HEK293 (cell line): ENCODE measurements around the gene ACTL8.
A peak's percentile ranks its signal among the peaks of the same experiment; 100 is the strongest.

ENCODE experiments used
- CTCF ChIA-PET: fragments of 350-600 bp; formaldehyde crosslinking; extraction: SDS; loops from one replicate; lab custom pipeline; 2021; ENCODE audit warnings: antibody characterized with exemption; lab: Yijun Ruan, JAX
- POLR2A ChIA-PET: fragments of 300-600 bp; formaldehyde crosslinking; extraction: SDS; loops from one replicate; lab custom pipeline; 2020; ENCODE audit warnings: antibody characterized with exemption, inconsistent platforms; lab: Yijun Ruan, JAX
- H3K27ac ChIP-seq: fragments of 200-500 bp; sonication (Bioruptor generic); 2 replicates; pipeline ENCODE4 v1.5.1; 2014; ENCODE audit warnings: low read depth, low read length, control low read depth, inconsistent platforms; ENCODE audit errors: extremely low read depth
- H3K36me3 ChIP-seq, 2 experiments: fragments of 200-500 bp in 1 of 2; sonication (Bioruptor generic) in 1 of 2; 1 replicate in 1 of 2; 2 replicates in 1 of 2; pipeline ENCODE4 v1.5.1; 2014 to 2017; ENCODE audit warnings: inconsistent platforms in 2 of 2, low read length in 2 of 2; ENCODE audit not compliant: control insufficient read depth in 2 of 2, insufficient read depth in 1 of 2
- H3K4me1 ChIP-seq: fragments of 200-500 bp; sonication (Bioruptor generic); 2 replicates; pipeline ENCODE4 v1.5.1; 2014; ENCODE audit warnings: mild to moderate bottlenecking, low read length, inconsistent platforms; ENCODE audit not compliant: control insufficient read depth, insufficient read depth
- H3K4me3 ChIP-seq: 2 replicates; pipeline ENCODE4 v1.5.1; 2011; ENCODE audit warnings: low read depth, mild to moderate bottlenecking, control low read depth, low read length, moderate library complexity
- H3K9me3 ChIP-seq: fragments of 200-500 bp; sonication (Bioruptor generic); 2 replicates; pipeline ENCODE4 v1.5.1; 2014; ENCODE audit warnings: low read depth, low read length, inconsistent platforms; ENCODE audit not compliant: control insufficient read depth, insufficient read depth
- BCL11B ChIP-seq: fragments of 450-650 bp; formaldehyde crosslinking; IDR thresholded peaks from 2 replicates; pipeline ENCODE4 v1.5.1; 2016; ENCODE audit warnings: low read depth, missing biosample characterization, missing genetic modification characterization
- HIC1 ChIP-seq: fragments of 450-650 bp; formaldehyde crosslinking; IDR thresholded peaks from 2 replicates; pipeline ENCODE4 v1.5.1; 2016; ENCODE audit warnings: missing biosample characterization, missing genetic modification characterization
- HOXD13 ChIP-seq: sonication (generic); formaldehyde crosslinking; IDR thresholded peaks from 2 replicates; pipeline ENCODE4 v1.8.0; 2022; ENCODE audit warnings: missing genetic modification reagents, borderline replicate concordance
- KLF10 ChIP-seq: fragments of 450-650 bp; IDR thresholded peaks from 2 replicates; pipeline ENCODE4 v1.5.1; 2018; ENCODE audit warnings: missing biosample characterization, mild to moderate bottlenecking, missing genetic modification characterization
- OSR2 ChIP-seq: fragments of 450-650 bp; formaldehyde crosslinking; IDR thresholded peaks from 2 replicates; pipeline ENCODE4 v1.5.1; 2016; ENCODE audit warnings: missing biosample characterization, missing genetic modification characterization
- PRDM4 ChIP-seq: fragments of 450-650 bp; formaldehyde crosslinking; IDR thresholded peaks from 2 replicates; pipeline ENCODE4 v1.5.1; 2017; ENCODE audit warnings: missing biosample characterization, missing genetic modification characterization
- TRIM28 ChIP-seq: IDR thresholded peaks from 2 replicates; pipeline ENCODE4 v1.6.1; 2011; ENCODE audit warnings: low read length, control low read depth, borderline replicate concordance
- ZBTB10 ChIP-seq: fragments of 450-650 bp; formaldehyde crosslinking; IDR thresholded peaks from 2 replicates; pipeline ENCODE4 v1.5.1; 2016; ENCODE audit warnings: missing biosample characterization, missing genetic modification characterization
- ZBTB21 ChIP-seq: fragments of 450-650 bp; formaldehyde crosslinking; IDR thresholded peaks from 2 replicates; pipeline ENCODE4 v1.5.1; 2017; ENCODE audit warnings: missing biosample characterization, missing genetic modification characterization
- ZFP69B ChIP-seq: fragments of 450-650 bp; formaldehyde crosslinking; IDR thresholded peaks from 2 replicates; pipeline ENCODE4 v1.5.1; 2016; ENCODE audit warnings: missing biosample characterization, missing genetic modification characterization
- ZIC2 ChIP-seq: fragments of 450-650 bp; formaldehyde crosslinking; IDR thresholded peaks from 2 replicates; pipeline ENCODE4 v1.5.1; 2016; ENCODE audit warnings: missing biosample characterization, missing genetic modification characterization
- ZNF10 ChIP-seq: fragments of 450-650 bp; formaldehyde crosslinking; IDR thresholded peaks from 2 replicates; pipeline ENCODE4 v1.5.1; 2017; ENCODE audit warnings: missing biosample characterization, missing genetic modification characterization
- ZNF146 ChIP-seq: fragments of 450-650 bp; formaldehyde crosslinking; IDR thresholded peaks from 2 replicates; pipeline ENCODE4 v1.5.1; 2016; ENCODE audit warnings: missing biosample characterization, missing genetic modification characterization
- ZNF155 ChIP-seq: fragments of 450-650 bp; formaldehyde crosslinking; IDR thresholded peaks from 2 replicates; pipeline ENCODE4 v1.5.1; 2016; ENCODE audit warnings: missing biosample characterization, missing genetic modification characterization
- ZNF169 ChIP-seq: fragments of 450-650 bp; formaldehyde crosslinking; IDR thresholded peaks from 2 replicates; pipeline ENCODE4 v1.5.1; 2016; ENCODE audit warnings: missing biosample characterization, missing genetic modification characterization
- ZNF174 ChIP-seq: fragments of 450-650 bp; formaldehyde crosslinking; IDR thresholded peaks from 2 replicates; pipeline ENCODE4 v1.5.0; 2017; ENCODE audit warnings: missing biosample characterization, mild to moderate bottlenecking, missing genetic modification characterization
- ZNF18 ChIP-seq: fragments of 450-650 bp; formaldehyde crosslinking; IDR thresholded peaks from 2 replicates; pipeline ENCODE4 v1.5.1; 2016; ENCODE audit warnings: missing biosample characterization, missing genetic modification characterization
- ZNF184 ChIP-seq: fragments of 450-650 bp; IDR thresholded peaks from 2 replicates; pipeline ENCODE4 v1.5.1; 2018; ENCODE audit warnings: missing biosample characterization, mild to moderate bottlenecking, missing genetic modification characterization
- ZNF2 ChIP-seq: fragments of 450-650 bp; formaldehyde crosslinking; IDR thresholded peaks from 2 replicates; pipeline ENCODE4 v1.5.1; 2016; ENCODE audit warnings: missing biosample characterization, missing genetic modification characterization
- ZNF362 ChIP-seq: fragments of 450-650 bp; formaldehyde crosslinking; IDR thresholded peaks from 2 replicates; pipeline ENCODE4 v1.5.1; 2016; ENCODE audit warnings: missing biosample characterization, missing genetic modification characterization
- ZNF555 ChIP-seq: fragments of 450-650 bp; formaldehyde crosslinking; conservative IDR thresholded peaks from 2 replicates; pipeline ENCODE4 v1.5.1; 2017; ENCODE audit warnings: missing biosample characterization, mild to moderate bottlenecking, missing genetic modification characterization, inconsistent platforms
- ZNF626 ChIP-seq: fragments of 450-650 bp; sonication (Bioruptor Pico); formaldehyde crosslinking; IDR thresholded peaks from 2 replicates; pipeline ENCODE4 v1.5.1; 2018; ENCODE audit warnings: missing biosample characterization, missing genetic modification characterization, inconsistent platforms
- ZNF670 ChIP-seq: fragments of 450-650 bp; formaldehyde crosslinking; IDR thresholded peaks from 2 replicates; pipeline ENCODE4 v1.5.1; 2016; ENCODE audit warnings: missing biosample characterization, missing genetic modification characterization, low read depth
- ZSCAN16 ChIP-seq: fragments of 450-650 bp; formaldehyde crosslinking; IDR thresholded peaks from 2 replicates; pipeline ENCODE4 v1.5.1; 2016; ENCODE audit warnings: missing biosample characterization, missing genetic modification characterization
- TF ChIP-seq, protein P1 (sequence below): fragments of 450-650 bp; IDR thresholded peaks from 2 replicates; pipeline ENCODE4 v1.5.1; 2018; ENCODE audit warnings: missing biosample characterization, mild to moderate bottlenecking, missing genetic modification characterization

ACTL8 gene

GRCh38 chr1:17849216-17849615 is 94.1 kb downstream of the ACTL8 start:
- CTCF ChIA-PET: interaction anchor here (0.6 to 1.5 kb wide), 3 partner anchors 62 to 732 kb away, joined by 3 to 4 read pairs (median 4); no protein-coding TSS in a partner anchor
- Histone ChIP-seq H3K4me3 (no peak overlapping the region), H3K27ac (no peak overlapping the region), H3K4me1 (no peaks in the 10 kb centered on the region), H3K9me3 (no peaks in the 10 kb centered on the region), H3K36me3 (no peaks in the 10 kb centered on the region)
- POLR2A ChIA-PET: no interaction called here
- TF ChIP-seq ZNF555 (tag by site-specific recombination) (no peak), ZBTB21 (tag by site-specific recombination) (no peak), TRIM28 (no peak), ZNF174 (tag by site-specific recombination) (no peak), ZIC2 (tag by site-specific recombination) (no peak), ZNF670 (no peak), HOXD13 (CRISPR knock-in tag) (no peak), HIC1 (tag by site-specific recombination) (no peak), KLF10 (no peak), ZBTB10 (tag by site-specific recombination) (no peak), BCL11B (tag by site-specific recombination) (no peak), ZFP69B (tag by site-specific recombination) (no peak), PRDM4 (tag by site-specific recombination) (no peak), ZNF2 (tag by site-specific recombination) (no peak), ZNF146 (tag by site-specific recombination) (no peak), ZSCAN16 (tag by site-specific recombination) (no peak), ZNF155 (tag by site-specific recombination) (no peak)
- TF ChIP-seq, protein P1, sequence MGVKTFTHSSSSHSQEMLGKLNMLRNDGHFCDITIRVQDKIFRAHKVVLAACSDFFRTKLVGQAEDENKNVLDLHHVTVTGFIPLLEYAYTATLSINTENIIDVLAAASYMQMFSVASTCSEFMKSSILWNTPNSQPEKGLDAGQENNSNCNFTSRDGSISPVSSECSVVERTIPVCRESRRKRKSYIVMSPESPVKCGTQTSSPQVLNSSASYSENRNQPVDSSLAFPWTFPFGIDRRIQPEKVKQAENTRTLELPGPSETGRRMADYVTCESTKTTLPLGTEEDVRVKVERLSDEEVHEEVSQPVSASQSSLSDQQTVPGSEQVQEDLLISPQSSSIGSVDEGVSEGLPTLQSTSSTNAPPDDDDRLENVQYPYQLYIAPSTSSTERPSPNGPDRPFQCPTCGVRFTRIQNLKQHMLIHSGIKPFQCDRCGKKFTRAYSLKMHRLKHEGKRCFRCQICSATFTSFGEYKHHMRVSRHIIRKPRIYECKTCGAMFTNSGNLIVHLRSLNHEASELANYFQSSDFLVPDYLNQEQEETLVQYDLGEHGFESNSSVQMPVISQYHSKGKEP: no peak

DNA sequence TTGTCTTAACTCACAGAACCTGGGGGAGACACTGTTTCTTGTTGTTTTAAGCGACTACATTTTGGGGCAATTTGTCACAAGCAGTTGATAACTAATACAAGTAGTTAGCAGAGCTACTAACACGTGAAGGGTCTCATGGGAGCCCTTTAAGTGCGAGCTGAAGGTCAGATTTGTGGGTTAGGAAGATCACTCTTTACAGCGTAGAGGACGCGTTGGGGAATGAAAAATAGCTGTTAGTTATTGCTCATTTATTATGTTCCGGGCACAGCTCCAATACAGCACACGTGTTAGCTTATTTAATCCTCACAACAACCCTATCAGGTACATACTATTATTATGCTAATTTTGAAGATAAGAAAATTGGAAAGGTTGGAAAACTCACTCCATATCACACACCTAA is 95.9 kb downstream of the ACTL8 start:
- ChIA-PET POLR2A (no interaction called here), CTCF (interaction anchor here (1.0 to 1.1 kb wide), 2 partner anchors 269 to 384 kb away, joined by 3 to 4 read pairs; no protein-coding TSS in a partner anchor)
- Histone ChIP-seq H3K4me1 (no peaks in the 10 kb centered on the region), H3K4me3 (no peak overlapping the region), H3K27ac (no peak overlapping the region), H3K9me3 (no peaks in the 10 kb centered on the region), H3K36me3 (no peaks in the 10 kb centered on the region)
- TF ChIP-seq ZNF169 (tag by site-specific recombination): no peak
- TF ChIP-seq ZNF10: no peak
- TF ChIP-seq OSR2 (tag by site-specific recombination): peak; percentile 78
- no peak for TF ChIP-seq ZNF184 (tag by site-specific recombination)
- no peak for TF ChIP-seq ZNF362
- no peak for TF ChIP-seq ZNF174 (tag by site-specific recombination)
- no peak for TF ChIP-seq ZNF18 (tag by site-specific recombination)
- TF ChIP-seq ZNF626 (tag by site-specific recombination): no peak
